ENCODE data around the gene TBC1D22A. TPM values are rescaled to one million over a fixed set of nuclear protein-coding genes. Genes with fewer than 3 reads are reported as not detected.

The TBC1D22A gene
- total RNA-seq, 1 donor from 2014 or later = 18.9 TPM

DNA sequence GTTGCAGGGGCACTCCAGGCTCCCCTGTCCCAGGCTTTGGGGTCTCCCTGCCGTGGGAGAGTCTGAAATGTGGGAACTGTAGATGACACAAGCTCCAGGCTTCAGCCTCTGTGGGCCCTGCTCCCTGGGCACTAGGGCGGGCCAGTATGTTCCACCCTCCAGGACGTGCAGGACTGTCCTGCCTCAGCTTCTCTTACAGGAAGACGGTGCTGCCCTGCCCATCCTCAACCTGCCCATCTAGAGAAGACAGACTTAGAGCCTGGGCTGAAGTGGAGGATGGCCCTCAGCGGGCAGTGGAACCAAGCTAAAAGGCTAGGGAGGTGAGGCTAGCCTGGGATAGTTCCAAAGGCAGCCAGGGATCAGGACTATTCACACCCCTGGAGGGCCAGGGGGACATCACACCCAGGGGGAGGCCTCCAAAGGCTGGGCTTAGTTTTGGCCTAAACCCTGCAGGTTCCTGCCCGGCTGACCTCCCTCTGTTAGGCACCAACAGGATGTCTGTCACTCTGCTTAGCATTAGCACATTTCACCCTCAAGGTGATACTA, 20.4 kb upstream of the TBC1D22A start:
- H3K27ac Mint-ChIP-seq (ENCODE audit: unreplicated experiment) = no peak overlapping the region
- TF ChIP-seq, protein P1, sequence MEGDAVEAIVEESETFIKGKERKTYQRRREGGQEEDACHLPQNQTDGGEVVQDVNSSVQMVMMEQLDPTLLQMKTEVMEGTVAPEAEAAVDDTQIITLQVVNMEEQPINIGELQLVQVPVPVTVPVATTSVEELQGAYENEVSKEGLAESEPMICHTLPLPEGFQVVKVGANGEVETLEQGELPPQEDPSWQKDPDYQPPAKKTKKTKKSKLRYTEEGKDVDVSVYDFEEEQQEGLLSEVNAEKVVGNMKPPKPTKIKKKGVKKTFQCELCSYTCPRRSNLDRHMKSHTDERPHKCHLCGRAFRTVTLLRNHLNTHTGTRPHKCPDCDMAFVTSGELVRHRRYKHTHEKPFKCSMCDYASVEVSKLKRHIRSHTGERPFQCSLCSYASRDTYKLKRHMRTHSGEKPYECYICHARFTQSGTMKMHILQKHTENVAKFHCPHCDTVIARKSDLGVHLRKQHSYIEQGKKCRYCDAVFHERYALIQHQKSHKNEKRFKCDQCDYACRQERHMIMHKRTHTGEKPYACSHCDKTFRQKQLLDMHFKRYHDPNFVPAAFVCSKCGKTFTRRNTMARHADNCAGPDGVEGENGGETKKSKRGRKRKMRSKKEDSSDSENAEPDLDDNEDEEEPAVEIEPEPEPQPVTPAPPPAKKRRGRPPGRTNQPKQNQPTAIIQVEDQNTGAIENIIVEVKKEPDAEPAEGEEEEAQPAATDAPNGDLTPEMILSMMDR (IDR thresholded peaks at IDR 0.05) = no peak
- H3K27me3 Mint-ChIP-seq (ENCODE audit: low read depth) = peaks cover 6% of the 10 kb centered on the region
- peaks cover 12% of the 10 kb centered on the region for H3K4me1 Mint-ChIP-seq (ENCODE audit: low read depth)
- no peaks in the 10 kb centered on the region for H3K9me3 Mint-ChIP-seq (ENCODE audit: low read depth)
- no peaks in the 10 kb centered on the region for H3K36me3 Mint-ChIP-seq (ENCODE audit: low read depth)
- DNase-seq (ENCODE audit: low spot score) = no peak
- no peak overlapping the region for H3K4me3 Mint-ChIP-seq (ENCODE audit: unreplicated experiment)

DNA sequence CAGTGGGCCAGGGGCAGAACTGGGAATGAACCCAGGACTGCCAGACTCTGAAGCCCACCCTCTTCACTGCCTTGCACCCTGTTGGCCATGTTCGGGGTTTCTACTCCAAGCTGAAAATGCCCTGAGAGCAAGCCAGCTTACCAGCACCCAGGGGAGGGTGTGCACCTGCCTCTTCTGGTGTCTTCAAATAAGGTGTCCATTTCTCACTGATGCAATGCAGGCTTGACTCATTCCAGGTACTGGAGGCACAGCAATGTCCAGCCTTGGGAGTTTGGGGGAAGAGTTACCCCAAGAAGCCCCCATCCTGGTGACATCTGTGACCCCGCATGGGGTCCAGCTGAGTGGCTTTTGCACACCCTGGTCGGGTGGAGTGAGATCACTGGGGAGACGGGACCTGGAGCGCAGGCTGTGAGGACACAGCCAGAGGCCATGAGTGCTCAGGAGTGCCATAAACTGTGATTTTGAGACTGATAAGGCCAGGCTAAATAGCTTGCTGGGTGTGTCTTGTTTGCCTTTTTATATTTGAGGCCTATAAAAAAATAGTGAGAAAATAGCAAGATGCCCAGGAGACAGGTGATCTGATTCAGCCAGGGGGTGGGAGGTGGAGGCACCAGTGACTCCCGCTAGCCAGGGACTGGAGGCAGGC, 19.8 kb upstream of the TBC1D22A start:
- no peak for DNase-seq (ENCODE audit: low spot score)
- H3K36me3 Mint-ChIP-seq (ENCODE audit: low read depth) = no peaks in the 10 kb centered on the region
- TF ChIP-seq, protein P1 (IDR thresholded peaks at IDR 0.05) = no peak
- H3K4me3 Mint-ChIP-seq (ENCODE audit: unreplicated experiment) = no peak overlapping the region
- H3K4me1 Mint-ChIP-seq (ENCODE audit: low read depth) = peaks cover 8% of the 10 kb centered on the region
- H3K9me3 Mint-ChIP-seq (ENCODE audit: low read depth) = no peaks in the 10 kb centered on the region
- H3K27ac Mint-ChIP-seq (ENCODE audit: unreplicated experiment) = no peak overlapping the region
- peaks cover 6% of the 10 kb centered on the region for H3K27me3 Mint-ChIP-seq (ENCODE audit: low read depth)

DNA sequence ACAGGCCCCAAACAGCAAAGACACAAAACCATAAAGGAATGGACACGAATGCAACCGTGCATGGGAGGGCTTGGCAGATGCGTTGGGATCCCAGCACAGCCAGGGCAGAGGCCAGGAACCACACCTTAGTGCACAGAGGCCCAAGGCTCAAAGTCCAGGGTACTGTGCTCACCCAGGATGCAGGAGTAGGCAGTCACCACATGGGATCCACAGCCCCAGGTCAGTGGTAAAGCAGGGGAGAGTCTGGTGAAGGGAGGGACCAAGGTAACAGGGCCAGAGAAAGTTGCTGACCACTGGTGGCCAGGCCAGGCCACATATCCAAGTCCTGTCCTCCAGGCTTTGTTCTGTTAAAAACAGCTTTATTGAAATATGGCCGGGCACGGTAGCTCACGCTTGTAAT, 17.9 kb upstream of the TBC1D22A start:
- no peak overlapping the region for H3K4me3 Mint-ChIP-seq (ENCODE audit: unreplicated experiment)
- H3K9me3 Mint-ChIP-seq (ENCODE audit: low read depth) = no peaks in the 10 kb centered on the region
- H3K4me1 Mint-ChIP-seq (ENCODE audit: low read depth) = peaks cover 9% of the 10 kb centered on the region
- no peak overlapping the region for H3K27ac Mint-ChIP-seq (ENCODE audit: unreplicated experiment)
- no peak for DNase-seq (ENCODE audit: low spot score)
- TF ChIP-seq, protein P1 (IDR thresholded peaks at IDR 0.05) = no peak
- H3K27me3 Mint-ChIP-seq (ENCODE audit: low read depth) = peaks cover 6% of the 10 kb centered on the region
- H3K36me3 Mint-ChIP-seq (ENCODE audit: low read depth) = no peaks in the 10 kb centered on the region

DNA sequence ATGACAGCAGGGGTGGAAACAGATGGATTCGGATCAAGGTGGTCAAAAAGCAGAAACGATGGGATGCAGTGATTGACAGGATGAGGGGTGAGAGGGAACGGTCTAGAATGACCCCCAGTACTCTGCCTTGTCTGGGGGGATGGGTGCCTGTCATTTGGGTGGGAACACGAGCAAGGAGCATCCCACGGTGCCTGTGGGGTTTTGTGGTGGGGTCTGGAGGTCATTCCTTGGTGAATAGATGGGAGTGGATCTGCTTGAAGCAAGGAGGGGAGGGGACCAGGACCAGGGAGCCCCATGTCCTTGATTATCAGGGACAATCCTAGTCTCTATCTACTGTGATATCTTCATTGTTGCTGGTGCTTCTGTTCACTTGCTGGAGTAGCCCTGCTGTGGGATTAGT, 16.3 kb upstream of the TBC1D22A start:
- no peak for DNase-seq (ENCODE audit: low spot score)
- Mint-ChIP-seq H3K27ac (ENCODE audit: unreplicated experiment) (no peak overlapping the region), H3K4me3 (ENCODE audit: unreplicated experiment) (no peak overlapping the region), H3K36me3 (ENCODE audit: low read depth) (no peaks in the 10 kb centered on the region), H3K9me3 (ENCODE audit: low read depth) (no peaks in the 10 kb centered on the region), H3K4me1 (ENCODE audit: low read depth) (peaks cover 21% of the 10 kb centered on the region), H3K27me3 (ENCODE audit: low read depth) (peaks cover 6% of the 10 kb centered on the region)
- TF ChIP-seq, protein P1 (IDR thresholded peaks at IDR 0.05) = no peak

DNA sequence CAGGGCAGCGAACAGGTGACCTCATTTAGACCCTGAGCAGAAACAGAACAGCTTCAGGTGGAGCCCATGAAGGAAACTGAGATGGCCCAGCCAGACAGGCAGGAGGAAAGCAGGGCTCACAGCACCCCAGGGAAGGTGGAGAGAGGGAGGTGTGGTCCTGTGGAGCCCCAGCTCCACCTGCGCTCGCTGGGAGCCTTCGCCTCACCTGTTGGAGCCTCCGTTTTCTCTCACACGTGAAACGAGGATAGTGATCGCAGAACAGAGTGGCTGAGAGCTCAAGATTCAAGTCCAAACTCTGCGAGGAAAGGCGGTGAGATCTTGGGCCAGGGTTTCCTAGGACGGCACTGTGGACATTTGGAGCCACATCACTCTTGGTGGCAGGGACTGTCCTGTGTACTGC, 15.8 kb upstream of the TBC1D22A start:
- no peak overlapping the region for H3K4me3 Mint-ChIP-seq (ENCODE audit: unreplicated experiment)
- H3K4me1 Mint-ChIP-seq (ENCODE audit: low read depth) = peaks cover 21% of the 10 kb centered on the region
- TF ChIP-seq, protein P1 (IDR thresholded peaks at IDR 0.05) = no peak
- H3K27me3 Mint-ChIP-seq (ENCODE audit: low read depth) = peaks cover 6% of the 10 kb centered on the region
- no peaks in the 10 kb centered on the region for H3K36me3 Mint-ChIP-seq (ENCODE audit: low read depth)
- DNase-seq (ENCODE audit: low spot score) = no peak
- H3K9me3 Mint-ChIP-seq (ENCODE audit: low read depth) = no peaks in the 10 kb centered on the region
- no peak overlapping the region for H3K27ac Mint-ChIP-seq (ENCODE audit: unreplicated experiment)
